GM12874 (cell line): ENCODE results near the gene MYO5C.

Experiments used
- TF ChIP-seq, protein P1 (sequence below): IDR thresholded peaks from 2 replicates; pipeline ENCODE4 v1.5.1; 2011; ENCODE audit warnings: low read depth, mild to moderate bottlenecking, control low read depth, low read length, moderate library complexity; ENCODE audit not compliant: insufficient read depth

The MYO5C gene

GRCh38 chr15:52238149-52238548 lies 57.5 kb downstream of the MYO5C start:
- TF ChIP-seq, protein P1, sequence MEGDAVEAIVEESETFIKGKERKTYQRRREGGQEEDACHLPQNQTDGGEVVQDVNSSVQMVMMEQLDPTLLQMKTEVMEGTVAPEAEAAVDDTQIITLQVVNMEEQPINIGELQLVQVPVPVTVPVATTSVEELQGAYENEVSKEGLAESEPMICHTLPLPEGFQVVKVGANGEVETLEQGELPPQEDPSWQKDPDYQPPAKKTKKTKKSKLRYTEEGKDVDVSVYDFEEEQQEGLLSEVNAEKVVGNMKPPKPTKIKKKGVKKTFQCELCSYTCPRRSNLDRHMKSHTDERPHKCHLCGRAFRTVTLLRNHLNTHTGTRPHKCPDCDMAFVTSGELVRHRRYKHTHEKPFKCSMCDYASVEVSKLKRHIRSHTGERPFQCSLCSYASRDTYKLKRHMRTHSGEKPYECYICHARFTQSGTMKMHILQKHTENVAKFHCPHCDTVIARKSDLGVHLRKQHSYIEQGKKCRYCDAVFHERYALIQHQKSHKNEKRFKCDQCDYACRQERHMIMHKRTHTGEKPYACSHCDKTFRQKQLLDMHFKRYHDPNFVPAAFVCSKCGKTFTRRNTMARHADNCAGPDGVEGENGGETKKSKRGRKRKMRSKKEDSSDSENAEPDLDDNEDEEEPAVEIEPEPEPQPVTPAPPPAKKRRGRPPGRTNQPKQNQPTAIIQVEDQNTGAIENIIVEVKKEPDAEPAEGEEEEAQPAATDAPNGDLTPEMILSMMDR: no peak

GRCh38 chr15:52236013-52236412 lies 59.6 kb downstream of the MYO5C start:
- TF ChIP-seq, protein P1: no peak

DNA sequence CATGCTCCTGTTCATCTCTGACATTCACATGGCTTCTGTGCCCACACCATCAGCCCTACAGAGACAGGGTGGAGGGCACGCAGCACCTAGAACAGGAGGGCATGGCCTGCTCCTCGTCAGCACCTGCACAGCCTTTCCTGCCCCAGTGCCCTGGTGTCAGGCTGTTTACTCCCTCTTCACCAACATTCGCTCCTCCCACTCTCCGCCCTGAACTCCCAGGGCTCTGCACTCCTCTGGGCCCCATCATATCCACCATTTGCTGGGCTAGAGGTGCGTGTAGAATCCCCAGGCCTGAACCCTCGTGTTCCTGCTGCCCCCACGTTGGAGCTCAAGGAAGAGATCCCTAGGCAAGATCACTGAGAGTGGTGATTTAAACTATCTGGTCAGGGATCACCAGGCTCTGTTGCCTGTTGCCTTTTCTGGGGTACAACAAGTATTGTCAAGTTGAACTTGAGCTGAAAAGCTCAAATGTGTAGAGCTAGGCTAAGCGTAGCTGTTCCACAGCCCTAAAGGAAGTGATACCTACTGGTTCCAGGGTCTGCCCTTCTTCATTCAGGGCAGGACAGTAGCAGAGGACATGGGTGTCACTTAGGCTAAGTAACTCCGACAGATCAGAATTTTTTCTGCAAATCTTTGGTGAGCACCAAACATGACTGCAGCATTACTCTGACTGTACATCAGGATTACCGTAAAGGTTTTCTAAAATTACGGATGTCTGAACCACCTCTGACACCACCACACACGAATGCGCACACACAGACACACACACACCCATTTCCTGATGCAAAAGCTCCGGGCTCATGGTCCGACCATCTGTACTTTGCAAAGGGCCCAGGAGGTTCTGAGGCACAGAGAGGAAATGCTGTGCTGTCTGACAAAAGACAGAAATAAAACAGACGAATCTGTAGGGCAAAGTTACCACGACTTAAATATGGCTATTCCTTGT lies 60.7 kb downstream of the MYO5C start:
- TF ChIP-seq, protein P1: no peak

DNA sequence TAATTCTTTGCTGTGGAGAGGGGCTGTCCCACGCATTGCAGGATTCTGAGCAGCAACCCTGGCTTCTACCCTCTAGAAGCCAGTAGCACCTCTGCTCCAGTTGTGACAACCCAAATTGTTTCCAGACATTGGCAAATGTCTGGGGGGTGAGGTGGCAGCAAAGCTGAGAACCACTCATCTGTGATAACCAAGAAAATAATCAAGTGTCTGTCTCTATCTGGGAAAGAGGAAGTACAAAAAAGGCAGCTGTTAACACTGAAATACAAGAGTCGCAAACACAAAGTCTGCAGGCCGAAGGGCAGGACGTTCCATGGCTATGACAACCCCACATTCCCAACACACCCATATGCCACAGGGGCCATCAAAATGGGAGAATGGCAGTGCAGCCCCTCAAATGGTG lies 62.2 kb downstream of the MYO5C start:
- TF ChIP-seq, protein P1: no peak

- TF ChIP-seq, protein P1: no peak
Measured at GRCh38 chr15:52232327-52232726, 63.3 kb downstream of the MYO5C start.

DNA sequence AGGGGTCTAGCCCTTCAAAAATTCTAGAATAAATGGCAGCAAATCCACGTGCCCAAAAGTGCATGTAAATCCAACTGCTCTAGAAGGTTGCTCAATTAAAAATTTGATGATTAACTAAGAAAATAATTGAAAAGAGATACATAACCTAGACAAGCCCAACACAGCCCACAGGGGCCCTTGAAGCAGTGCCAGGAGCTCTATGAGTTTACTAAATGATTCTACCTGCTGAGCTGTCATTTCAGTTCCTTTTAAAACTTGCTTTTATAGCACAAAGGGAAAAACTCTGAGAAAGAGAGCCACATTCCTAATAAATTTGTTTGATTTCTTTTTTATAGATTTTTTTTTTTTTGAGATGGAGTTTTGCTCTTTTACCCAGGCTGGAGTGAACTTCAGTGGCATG lies 65.5 kb downstream of the MYO5C start:
- TF ChIP-seq, protein P1: no peak

DNA sequence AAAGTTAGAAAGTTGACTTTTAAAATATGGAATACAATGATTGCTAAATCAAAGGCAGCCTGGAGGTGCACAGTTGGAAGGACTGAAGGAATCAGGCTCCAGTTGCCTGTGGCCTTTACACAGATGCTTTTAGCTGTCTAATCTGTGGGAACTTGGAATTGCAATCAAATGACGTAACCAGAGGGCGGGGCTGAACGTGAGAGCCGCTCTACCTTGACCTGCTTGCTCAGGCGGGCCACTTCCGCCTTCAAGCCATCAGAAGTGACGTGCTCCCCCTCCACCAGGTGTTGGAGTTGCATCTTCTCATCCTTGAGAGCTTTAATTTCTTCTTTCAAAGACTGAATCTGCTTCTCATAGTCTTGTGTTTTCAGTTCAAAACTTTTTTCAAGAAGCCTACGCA lies 66.7 kb downstream of the MYO5C start:
- TF ChIP-seq, protein P1: no peak
